Measurements from ENCODE around the gene PDE3A. TPM values are rescaled to one million over a fixed set of nuclear protein-coding genes. Genes with fewer than 3 reads are reported as not detected.

The PDE3A gene
- total RNA-seq, 1 experiment from 2014 or later, result 0.36 TPM

DNA sequence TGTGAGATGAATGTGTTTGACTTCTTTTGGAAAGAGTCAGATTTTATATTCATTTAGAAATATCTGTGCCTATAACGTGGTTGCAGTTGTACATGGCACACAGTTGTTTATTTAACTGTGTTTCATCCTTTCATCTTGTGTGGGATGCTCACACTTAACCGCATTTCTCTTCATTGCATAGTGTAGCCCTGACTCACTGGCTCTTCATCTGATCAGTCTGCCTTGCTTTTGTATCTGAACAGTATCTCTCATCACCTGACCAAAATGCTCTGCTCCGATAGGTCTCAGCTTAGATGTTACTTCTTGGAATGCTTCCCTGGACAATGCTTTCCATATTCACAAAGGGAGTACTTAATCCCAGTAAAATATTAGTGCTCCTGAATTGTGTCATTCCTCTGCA, 83.4 kb downstream of the PDE3A start:
- POLR2A ChIA-PET, result no interaction called here
- H3K4me3 Mint-ChIP-seq (ENCODE audit: unreplicated experiment), result no peak overlapping the region
- Histone ChIP-seq H3K27me3 (replicated peaks; ENCODE audit: control insufficient read depth, insufficient read depth, low read length) (no peaks in the 10 kb centered on the region), H3K4me3 (ENCODE audit: low read depth, low read length) (no peak overlapping the region), H3K4me1 (no peaks in the 10 kb centered on the region), H3K9me3 (no peaks in the 10 kb centered on the region), H3K36me3 (ENCODE audit: control insufficient read depth, insufficient read depth, low read length) (no peaks in the 10 kb centered on the region)
- H3K27ac Mint-ChIP-seq (ENCODE audit: unreplicated experiment), result no peak overlapping the region
- CTCF ChIA-PET, result no interaction called here
- H3K36me3 Mint-ChIP-seq (ENCODE audit: insufficient read depth, unreplicated experiment), result no peaks in the 10 kb centered on the region
- no peak for DNase-seq
- BruUV-seq (replicated peaks), result no TSS peak
- intact Hi-C loops (cut with micrococcal nuclease; ENCODE audit: unreplicated experiment), result no loop called here
- TF ChIP-seq, protein P1, sequence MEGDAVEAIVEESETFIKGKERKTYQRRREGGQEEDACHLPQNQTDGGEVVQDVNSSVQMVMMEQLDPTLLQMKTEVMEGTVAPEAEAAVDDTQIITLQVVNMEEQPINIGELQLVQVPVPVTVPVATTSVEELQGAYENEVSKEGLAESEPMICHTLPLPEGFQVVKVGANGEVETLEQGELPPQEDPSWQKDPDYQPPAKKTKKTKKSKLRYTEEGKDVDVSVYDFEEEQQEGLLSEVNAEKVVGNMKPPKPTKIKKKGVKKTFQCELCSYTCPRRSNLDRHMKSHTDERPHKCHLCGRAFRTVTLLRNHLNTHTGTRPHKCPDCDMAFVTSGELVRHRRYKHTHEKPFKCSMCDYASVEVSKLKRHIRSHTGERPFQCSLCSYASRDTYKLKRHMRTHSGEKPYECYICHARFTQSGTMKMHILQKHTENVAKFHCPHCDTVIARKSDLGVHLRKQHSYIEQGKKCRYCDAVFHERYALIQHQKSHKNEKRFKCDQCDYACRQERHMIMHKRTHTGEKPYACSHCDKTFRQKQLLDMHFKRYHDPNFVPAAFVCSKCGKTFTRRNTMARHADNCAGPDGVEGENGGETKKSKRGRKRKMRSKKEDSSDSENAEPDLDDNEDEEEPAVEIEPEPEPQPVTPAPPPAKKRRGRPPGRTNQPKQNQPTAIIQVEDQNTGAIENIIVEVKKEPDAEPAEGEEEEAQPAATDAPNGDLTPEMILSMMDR (IDR thresholded peaks at IDR 0.05; ENCODE audit: insufficient read depth in 1 of 2, low read depth in 1 of 2, low read length in 1 of 2, severe bottlenecking in 1 of 2, unreplicated experiment in 1 of 2), result no peak
- peaks cover 4% of the 10 kb centered on the region for H3K27me3 Mint-ChIP-seq (ENCODE audit: insufficient read depth, unreplicated experiment)
- H3K9me3 Mint-ChIP-seq (ENCODE audit: unreplicated experiment), result no peaks in the 10 kb centered on the region
- no peaks in the 10 kb centered on the region for H3K4me1 Mint-ChIP-seq (ENCODE audit: low read depth, unreplicated experiment)

GRCh38 chr12:20452496-20453010, 84.2 kb downstream of the PDE3A start:
- ChIA-PET POLR2A (no interaction called here), CTCF (no interaction called here)
- Histone ChIP-seq H3K36me3 (ENCODE audit: control insufficient read depth, insufficient read depth, low read length) (no peaks in the 10 kb centered on the region), H3K4me3 (ENCODE audit: low read depth, low read length) (no peak overlapping the region), H3K9me3 (no peaks in the 10 kb centered on the region), H3K4me1 (no peaks in the 10 kb centered on the region), H3K27me3 (replicated peaks; ENCODE audit: control insufficient read depth, insufficient read depth, low read length) (no peaks in the 10 kb centered on the region)
- intact Hi-C loops (cut with micrococcal nuclease; ENCODE audit: unreplicated experiment), result no loop called here
- Mint-ChIP-seq H3K27ac (ENCODE audit: unreplicated experiment) (no peak overlapping the region), H3K4me1 (ENCODE audit: low read depth, unreplicated experiment) (no peaks in the 10 kb centered on the region), H3K36me3 (ENCODE audit: insufficient read depth, unreplicated experiment) (no peaks in the 10 kb centered on the region), H3K27me3 (ENCODE audit: insufficient read depth, unreplicated experiment) (peaks cover 3% of the 10 kb centered on the region), H3K4me3 (ENCODE audit: unreplicated experiment) (no peak overlapping the region), H3K9me3 (ENCODE audit: unreplicated experiment) (no peaks in the 10 kb centered on the region)
- no TSS peak for BruUV-seq (replicated peaks)
- DNase-seq, result no peak
- TF ChIP-seq, protein P1 (IDR thresholded peaks at IDR 0.05; ENCODE audit: insufficient read depth in 1 of 2, low read depth in 1 of 2, low read length in 1 of 2, severe bottlenecking in 1 of 2, unreplicated experiment in 1 of 2), result no peak

- no peaks in the 10 kb centered on the region for H3K36me3 Mint-ChIP-seq (ENCODE audit: insufficient read depth, unreplicated experiment)
- BruUV-seq (replicated peaks), result no TSS peak
- Histone ChIP-seq H3K27me3 (replicated peaks; ENCODE audit: control insufficient read depth, insufficient read depth, low read length) (no peaks in the 10 kb centered on the region), H3K4me1 (no peaks in the 10 kb centered on the region), H3K9me3 (no peaks in the 10 kb centered on the region), H3K36me3 (ENCODE audit: control insufficient read depth, insufficient read depth, low read length) (no peaks in the 10 kb centered on the region), H3K4me3 (ENCODE audit: low read depth, low read length) (no peak overlapping the region)
- intact Hi-C loops (cut with micrococcal nuclease; ENCODE audit: unreplicated experiment), result no loop called here
- TF ChIP-seq, protein P1 (IDR thresholded peaks at IDR 0.05; ENCODE audit: insufficient read depth in 1 of 2, low read depth in 1 of 2, low read length in 1 of 2, severe bottlenecking in 1 of 2, unreplicated experiment in 1 of 2), result no peak
- H3K4me1 Mint-ChIP-seq (ENCODE audit: low read depth, unreplicated experiment), result no peaks in the 10 kb centered on the region
- no peaks in the 10 kb centered on the region for H3K9me3 Mint-ChIP-seq (ENCODE audit: unreplicated experiment)
- peaks cover 3% of the 10 kb centered on the region for H3K27me3 Mint-ChIP-seq (ENCODE audit: insufficient read depth, unreplicated experiment)
- CTCF ChIA-PET, result no interaction called here
- no peak overlapping the region for H3K4me3 Mint-ChIP-seq (ENCODE audit: unreplicated experiment)
- DNase-seq, result no peak
- H3K27ac Mint-ChIP-seq (ENCODE audit: unreplicated experiment), result no peak overlapping the region
- POLR2A ChIA-PET, result no interaction called here
These were observed 85.5 kb downstream of the PDE3A start for GRCh38 chr12:20453756-20454310.
